Measurements from ENCODE around the gene UGT1A9.

DNA sequence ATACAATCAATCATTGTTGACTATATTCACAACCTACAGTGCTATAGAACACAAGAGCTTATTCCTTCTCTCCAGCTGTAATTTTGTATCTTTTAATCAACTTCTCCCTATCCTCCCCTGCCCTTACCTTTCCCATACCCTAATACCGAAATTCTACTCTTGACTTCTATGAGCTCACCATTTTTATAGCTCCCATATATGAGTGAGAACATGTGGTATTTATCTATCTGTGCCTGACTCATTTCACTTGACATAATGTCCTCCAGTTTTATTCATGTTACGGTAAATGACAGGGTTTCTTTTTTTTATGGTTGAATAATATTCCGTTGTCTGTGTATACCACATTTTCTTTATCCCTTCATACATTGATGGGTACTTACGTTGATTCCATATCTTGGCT is 109.1 kb downstream of the UGT1A9 start:
- TF ChIP-seq, protein P1, sequence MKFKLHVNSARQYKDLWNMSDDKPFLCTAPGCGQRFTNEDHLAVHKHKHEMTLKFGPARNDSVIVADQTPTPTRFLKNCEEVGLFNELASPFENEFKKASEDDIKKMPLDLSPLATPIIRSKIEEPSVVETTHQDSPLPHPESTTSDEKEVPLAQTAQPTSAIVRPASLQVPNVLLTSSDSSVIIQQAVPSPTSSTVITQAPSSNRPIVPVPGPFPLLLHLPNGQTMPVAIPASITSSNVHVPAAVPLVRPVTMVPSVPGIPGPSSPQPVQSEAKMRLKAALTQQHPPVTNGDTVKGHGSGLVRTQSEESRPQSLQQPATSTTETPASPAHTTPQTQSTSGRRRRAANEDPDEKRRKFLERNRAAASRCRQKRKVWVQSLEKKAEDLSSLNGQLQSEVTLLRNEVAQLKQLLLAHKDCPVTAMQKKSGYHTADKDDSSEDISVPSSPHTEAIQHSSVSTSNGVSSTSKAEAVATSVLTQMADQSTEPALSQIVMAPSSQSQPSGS (CRISPR knock-in tag; IDR thresholded peaks at IDR 0.05): no peak
- no peak for TF ChIP-seq ZNF83 (CRISPR knock-in tag; IDR thresholded peaks at IDR 0.05; ENCODE audit: borderline replicate concordance)
- TF ChIP-seq JUN (CRISPR knock-in tag; IDR thresholded peaks at IDR 0.05): no peak
- TF ChIP-seq MEIS2 (CRISPR knock-in tag; IDR thresholded peaks at IDR 0.05): no peak
- TF ChIP-seq, protein P2, sequence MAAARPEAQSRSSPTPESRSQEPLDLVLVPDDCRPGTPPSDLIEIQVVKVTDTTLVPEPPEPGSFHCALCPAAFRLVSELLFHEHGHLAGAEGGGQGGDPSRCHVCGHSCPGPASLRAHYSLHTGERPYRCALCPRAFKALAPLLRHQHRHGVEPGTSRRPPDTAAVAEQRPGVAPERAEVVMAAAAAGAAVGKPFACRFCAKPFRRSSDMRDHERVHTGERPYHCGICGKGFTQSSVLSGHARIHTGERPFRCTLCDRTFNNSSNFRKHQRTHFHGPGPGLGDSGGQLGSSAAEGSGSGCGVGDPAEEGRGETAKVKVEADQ (CRISPR knock-in tag; IDR thresholded peaks at IDR 0.05; ENCODE audit: borderline replicate concordance): no peak
- TF ChIP-seq, protein P3, sequence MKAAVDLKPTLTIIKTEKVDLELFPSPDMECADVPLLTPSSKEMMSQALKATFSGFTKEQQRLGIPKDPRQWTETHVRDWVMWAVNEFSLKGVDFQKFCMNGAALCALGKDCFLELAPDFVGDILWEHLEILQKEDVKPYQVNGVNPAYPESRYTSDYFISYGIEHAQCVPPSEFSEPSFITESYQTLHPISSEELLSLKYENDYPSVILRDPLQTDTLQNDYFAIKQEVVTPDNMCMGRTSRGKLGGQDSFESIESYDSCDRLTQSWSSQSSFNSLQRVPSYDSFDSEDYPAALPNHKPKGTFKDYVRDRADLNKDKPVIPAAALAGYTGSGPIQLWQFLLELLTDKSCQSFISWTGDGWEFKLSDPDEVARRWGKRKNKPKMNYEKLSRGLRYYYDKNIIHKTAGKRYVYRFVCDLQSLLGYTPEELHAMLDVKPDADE (CRISPR knock-in tag; IDR thresholded peaks at IDR 0.05): no peak
- no peak for TF ChIP-seq NFRKB (IDR thresholded peaks at IDR 0.05)
- TF ChIP-seq POLR2AphosphoS5 (IDR thresholded peaks at IDR 0.05; ENCODE audit: low read depth, low read length): no peak
